Measurements from ENCODE around the gene MYLIP.

Gene MYLIP

GRCh38 chr6:16128759-16129622, at the start of gene MYLIP:
Gene MYLIP (plus strand): TSS chr6:16129086. CDS start chr6:16129323, 237 bp downstream.
- FAIRE-seq (peak; percentile 85), DNase-seq (ENCODE audit: extremely low spot score, insufficient read length, low read depth) (peak; percentile 96)

DNA sequence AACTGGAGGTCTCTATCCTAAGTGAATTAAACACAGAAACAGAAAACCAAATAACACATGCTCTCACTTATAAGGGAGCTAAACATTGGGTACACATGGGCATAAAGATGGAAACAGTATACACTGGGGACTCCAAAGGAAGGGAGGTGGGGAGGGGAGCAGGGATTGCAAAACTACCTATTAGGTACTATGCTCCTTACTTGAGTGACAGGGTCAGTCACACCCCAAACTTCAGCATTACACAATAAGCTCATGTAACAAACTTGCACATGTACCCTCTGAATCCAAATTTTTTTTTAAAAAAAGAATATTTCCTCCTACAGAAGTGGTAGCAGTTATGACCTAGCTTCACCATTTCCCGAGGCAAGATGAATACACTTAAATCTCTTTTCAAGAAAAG, 49.5 kb upstream of the MYLIP start:
- no peak for FAIRE-seq

DNA sequence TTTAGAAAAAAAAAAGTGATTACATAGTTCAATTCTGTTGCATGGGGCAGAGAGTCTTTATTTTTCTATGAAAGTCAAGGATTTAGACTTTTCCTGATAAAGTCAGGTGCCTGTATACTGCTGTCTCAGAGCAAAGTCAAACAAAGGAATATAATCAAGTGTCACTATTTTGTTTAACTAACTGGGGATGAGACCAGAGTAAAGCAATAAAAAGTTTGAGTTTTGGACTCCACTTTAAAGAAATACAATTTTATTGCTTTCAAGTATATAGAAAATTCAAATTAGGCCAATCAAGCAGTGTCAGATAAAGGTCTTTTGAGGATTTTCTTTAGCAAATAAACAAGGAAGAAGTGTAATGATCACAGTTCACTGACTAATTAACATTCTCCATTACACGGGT, 48.7 kb upstream of the MYLIP start:
- DNase-seq (ENCODE audit: extremely low spot score, insufficient read length, low read depth) (no peak), FAIRE-seq (no peak)

More for the DNA sequence above, 49.5 kb upstream of the MYLIP start:
- no peak for DNase-seq (ENCODE audit: extremely low spot score, insufficient read length, low read depth)

GRCh38 chr6:16081326-16081725, 47.6 kb upstream of the MYLIP start:
- FAIRE-seq (no peak), DNase-seq (ENCODE audit: extremely low spot score, insufficient read length, low read depth) (no peak)

DNA sequence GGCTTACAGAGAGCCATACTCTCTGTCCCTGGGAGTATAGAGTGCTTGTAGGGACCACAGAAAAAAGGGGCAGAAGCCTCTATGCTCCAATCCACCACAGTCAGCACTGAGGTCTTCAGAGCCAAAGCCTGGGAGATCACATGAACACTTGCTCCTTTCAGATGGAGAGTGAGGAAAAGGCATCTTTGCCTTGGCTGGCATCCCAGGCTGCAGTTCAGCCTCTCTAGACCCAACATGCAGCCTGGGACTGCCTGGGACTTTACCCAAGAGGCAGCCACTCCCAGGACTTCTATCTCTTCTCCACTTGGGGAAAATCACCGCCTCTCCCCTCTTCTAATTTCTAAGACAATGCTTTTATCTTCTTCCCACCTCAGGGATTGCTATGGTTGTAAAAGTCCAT, 46.5 kb upstream of the MYLIP start:
- no peak for DNase-seq (ENCODE audit: extremely low spot score, insufficient read length, low read depth)
- FAIRE-seq = no peak

DNA sequence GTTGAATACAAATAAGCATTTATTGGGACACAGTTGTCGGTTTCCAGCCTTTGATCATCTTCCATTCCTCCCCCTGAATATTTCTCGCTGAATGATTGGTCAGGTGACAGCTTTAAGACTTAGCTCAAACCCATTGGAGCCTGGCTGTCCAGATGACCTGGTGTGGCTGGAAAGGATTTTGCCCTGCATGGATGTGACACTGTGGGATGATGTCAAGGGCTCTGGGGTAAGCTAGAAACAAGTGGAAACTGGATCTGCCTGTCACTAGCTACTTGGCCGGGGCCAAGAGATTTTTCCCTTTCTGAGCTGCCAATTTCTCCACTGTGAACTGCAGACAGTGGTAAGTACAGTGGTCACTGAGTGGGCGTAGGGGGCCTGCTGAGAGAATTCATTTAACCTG, 41.9 kb upstream of the MYLIP start:
- FAIRE-seq (no peak), DNase-seq (ENCODE audit: extremely low spot score, insufficient read length, low read depth) (no peak)

DNA sequence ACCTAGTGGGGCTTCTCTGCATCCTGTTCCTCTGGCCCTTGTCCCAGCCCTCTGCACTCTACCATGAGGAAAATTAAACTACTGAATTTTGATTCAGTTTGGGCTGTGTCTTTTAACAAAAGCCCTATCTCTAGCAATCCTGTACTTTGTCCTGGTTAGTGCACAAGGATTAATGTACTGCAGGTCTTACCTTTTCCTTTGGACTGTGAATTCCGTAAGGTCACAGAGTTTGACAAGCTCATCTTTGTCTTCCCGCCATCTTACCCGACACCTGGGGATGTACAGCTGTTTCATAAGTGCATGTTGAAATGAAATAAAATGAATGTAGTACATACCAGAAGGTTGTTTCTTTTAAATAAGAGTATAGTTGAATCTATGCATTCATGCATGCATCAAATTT, 41.5 kb upstream of the MYLIP start:
- no peak for FAIRE-seq
- DNase-seq (ENCODE audit: extremely low spot score, insufficient read length, low read depth) = no peak

GRCh38 chr6:16088409-16088808, 40.5 kb upstream of the MYLIP start:
- DNase-seq (ENCODE audit: extremely low spot score, insufficient read length, low read depth) (no peak), FAIRE-seq (no peak)

DNA sequence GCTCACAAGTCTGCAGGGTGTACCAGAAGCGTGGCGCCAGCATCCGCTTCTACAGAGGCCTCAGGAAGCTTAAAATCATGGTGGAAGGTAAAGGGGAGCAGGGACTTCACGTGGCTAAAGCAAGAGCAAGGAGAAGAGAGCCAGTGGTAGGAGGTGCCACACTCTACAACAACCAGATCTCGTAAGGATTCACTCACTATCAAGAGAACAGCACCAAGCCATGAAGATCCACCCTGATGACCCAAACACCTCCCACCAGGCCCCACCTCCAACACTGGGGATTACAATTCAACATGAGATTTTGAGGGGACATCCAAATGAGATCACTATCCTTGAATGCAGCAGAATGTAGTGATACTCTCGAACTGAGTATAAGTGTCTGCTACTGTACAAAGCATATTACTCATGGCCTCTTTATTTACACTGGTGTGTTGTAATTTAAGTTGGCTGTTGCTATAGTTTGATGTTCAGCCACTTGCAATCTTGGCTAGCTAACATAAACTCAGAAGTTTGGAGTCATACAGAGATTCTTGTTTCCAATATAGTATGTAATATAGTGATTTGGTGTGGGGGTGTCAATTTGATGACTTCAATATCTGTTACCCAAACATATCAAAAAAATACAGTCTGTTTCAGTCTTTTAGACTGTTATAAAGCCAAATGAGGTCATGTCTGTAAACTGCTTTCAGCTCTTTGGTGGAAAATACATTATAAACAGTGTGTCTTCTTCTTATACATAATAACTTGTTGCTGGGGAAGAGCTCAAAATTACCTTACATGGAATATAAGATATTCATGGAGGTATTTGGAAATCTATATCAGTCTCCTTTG, 39.4 kb upstream of the MYLIP start:
- DNase-seq (ENCODE audit: extremely low spot score, insufficient read length, low read depth) = no peak
- no peak for FAIRE-seq

DNA sequence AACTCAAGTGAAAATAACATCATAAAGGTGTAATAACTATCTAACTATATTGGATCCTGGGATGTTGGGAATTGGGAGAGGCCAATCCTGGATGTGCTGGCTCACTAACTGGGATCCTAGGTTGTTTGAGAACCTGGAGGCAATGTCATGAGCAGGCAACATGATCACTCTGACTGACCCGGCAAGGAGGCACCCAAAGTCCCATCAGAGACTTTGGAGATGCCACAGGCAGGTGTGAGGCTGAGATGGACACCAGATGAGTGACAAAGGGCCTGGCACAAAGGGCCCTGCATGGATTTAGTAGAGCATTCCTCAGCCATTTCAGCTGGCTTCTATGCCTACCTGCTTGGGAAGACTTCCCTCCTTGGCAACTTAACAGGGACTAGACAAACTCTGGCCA, 38.4 kb upstream of the MYLIP start:
- DNase-seq (ENCODE audit: extremely low spot score, insufficient read length, low read depth) (no peak), FAIRE-seq (no peak)

DNA sequence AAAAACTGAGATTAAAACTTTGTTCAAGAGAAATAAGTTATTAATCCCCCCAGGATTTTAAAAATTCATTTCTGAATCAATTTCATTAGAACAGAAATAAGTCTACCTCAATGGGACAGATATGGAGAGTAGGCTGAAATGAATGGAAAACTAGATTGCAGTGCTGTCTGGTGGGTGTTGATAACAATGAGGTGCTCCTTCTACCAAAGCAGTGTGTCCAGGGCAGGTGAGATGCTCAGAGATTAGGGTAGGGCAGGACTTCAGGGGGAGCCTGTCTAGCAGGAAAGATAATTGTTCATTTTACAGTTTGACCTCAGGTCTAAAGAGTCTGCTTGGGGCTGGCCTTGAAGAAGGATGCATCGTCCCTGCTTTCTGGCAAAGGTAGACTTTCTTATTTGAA, 38.0 kb upstream of the MYLIP start:
- FAIRE-seq (no peak), DNase-seq (ENCODE audit: extremely low spot score, insufficient read length, low read depth) (no peak)

DNA sequence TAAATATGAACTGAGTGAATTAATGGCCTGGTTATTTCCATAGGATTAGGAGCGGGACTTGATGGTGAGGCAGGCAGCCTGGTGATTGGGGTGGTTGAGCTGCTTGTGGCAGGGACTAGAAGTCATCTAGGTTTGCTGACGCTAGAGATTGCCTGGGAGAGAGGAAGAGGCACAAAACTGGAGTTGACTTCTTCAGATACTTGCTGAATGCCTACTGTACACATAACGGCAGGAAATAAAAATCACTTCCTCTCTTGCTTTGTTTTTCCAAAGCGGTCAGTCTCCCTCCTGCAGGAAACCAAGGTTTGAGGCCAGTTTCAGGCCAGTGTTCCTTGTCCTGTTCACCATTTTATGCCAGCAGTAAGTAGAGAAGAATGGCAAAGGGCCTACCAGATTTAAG, 36.7 kb upstream of the MYLIP start:
- no peak for FAIRE-seq
- no peak for DNase-seq (ENCODE audit: extremely low spot score, insufficient read length, low read depth)

GRCh38 chr6:16092990-16093389, 35.9 kb upstream of the MYLIP start:
- FAIRE-seq (peak; percentile 56), DNase-seq (ENCODE audit: extremely low spot score, insufficient read length, low read depth) (no peak)

GRCh38 chr6:16095180-16095579, 33.7 kb upstream of the MYLIP start:
- no peak for FAIRE-seq

GRCh38 chr6:16097382-16098171, 31.3 kb upstream of the MYLIP start:
- DNase-seq (ENCODE audit: extremely low spot score, insufficient read length, low read depth) (no peak), FAIRE-seq (no peak)

More at GRCh38 chr6:16095180-16095579, 33.7 kb upstream of the MYLIP start:
- DNase-seq (ENCODE audit: extremely low spot score, insufficient read length, low read depth) = no peak

- FAIRE-seq = no peak
These were observed 30.7 kb upstream of the MYLIP start for GRCh38 chr6:16098211-16098610.

DNA sequence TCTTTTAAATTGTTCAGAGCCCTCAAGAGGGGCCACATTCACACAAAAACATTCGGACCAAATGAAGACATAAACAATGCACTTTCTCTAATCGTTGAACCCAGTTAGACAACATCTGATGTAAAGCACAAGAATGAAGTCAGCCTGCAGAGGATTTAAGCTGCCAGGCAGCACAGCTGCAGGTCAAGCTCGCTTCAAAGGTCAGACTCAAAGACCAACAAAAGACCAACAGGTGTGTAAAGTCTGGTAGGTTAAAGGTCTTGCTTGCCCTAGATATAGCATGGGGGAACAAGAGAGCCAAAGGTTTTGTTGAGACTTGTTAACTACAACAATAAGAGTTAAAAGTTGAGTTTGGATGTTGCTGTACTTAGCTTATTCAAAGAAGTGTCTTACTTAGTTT, 26.7 kb upstream of the MYLIP start:
- FAIRE-seq (no peak), DNase-seq (ENCODE audit: extremely low spot score, insufficient read length, low read depth) (no peak)

More at GRCh38 chr6:16098211-16098610, 30.7 kb upstream of the MYLIP start:
- no peak for DNase-seq (ENCODE audit: extremely low spot score, insufficient read length, low read depth)

DNA sequence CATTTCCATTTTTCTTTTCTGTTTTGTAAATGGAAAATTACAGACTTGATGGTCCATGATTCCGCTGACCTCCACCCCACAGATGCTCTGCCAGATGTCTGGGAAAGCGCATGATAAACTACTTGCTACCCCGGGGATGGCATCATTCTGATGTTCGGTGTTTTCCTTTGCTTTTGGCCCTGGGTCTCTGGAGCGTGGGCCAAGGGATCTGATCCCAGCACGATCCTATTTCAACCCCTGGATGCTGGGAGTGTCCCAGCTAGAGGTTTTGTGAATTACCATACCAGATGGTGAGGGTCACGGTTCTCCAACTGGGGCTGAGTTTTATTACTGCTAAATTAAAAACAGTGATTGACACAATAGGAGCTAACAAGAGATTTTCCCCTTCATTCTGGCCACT, 25.2 kb upstream of the MYLIP start:
- no peak for DNase-seq (ENCODE audit: extremely low spot score, insufficient read length, low read depth)
- FAIRE-seq = no peak

- DNase-seq (ENCODE audit: extremely low spot score, insufficient read length, low read depth) = no peak
- FAIRE-seq = no peak
These were observed 24.1 kb upstream of the MYLIP start for GRCh38 chr6:16104624-16105433.

DNA sequence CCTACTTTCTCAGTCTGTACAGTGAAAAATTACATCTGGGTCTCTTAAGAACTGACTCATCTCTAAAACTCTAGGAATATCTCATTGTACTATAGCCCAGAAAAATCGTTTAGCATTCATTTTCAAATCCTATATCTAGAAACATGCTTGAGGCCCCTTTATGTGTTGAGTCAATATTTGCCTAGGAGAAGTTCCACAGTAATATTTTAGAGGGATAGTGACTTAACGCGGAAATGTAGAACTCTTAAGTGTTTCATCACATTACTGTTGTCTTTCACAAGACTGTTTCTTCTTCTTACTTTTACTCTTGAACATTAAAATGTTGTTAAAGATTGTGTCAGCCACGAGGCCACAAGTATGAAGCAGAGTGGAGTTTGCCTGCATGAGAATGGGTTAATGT, 23.0 kb upstream of the MYLIP start:
- FAIRE-seq (no peak), DNase-seq (ENCODE audit: extremely low spot score, insufficient read length, low read depth) (no peak)

Data from GM18507 (cell line).